Nucleus accumbens (tissue), 56 donors: ENCODE measurements around the gene MS4A15.
"Not testable (repeated sequence)": the region's sequence is repeated elsewhere in the genome, so short reads cannot be mapped to it uniquely, and the experiment has no call there.

ENCODE experiments used
- DNase-seq, 56 donors: peaks; one replicate each; lab custom pipeline; 2025; lab: John Stamatoyannopoulos, UW

The MS4A15 gene

DNA sequence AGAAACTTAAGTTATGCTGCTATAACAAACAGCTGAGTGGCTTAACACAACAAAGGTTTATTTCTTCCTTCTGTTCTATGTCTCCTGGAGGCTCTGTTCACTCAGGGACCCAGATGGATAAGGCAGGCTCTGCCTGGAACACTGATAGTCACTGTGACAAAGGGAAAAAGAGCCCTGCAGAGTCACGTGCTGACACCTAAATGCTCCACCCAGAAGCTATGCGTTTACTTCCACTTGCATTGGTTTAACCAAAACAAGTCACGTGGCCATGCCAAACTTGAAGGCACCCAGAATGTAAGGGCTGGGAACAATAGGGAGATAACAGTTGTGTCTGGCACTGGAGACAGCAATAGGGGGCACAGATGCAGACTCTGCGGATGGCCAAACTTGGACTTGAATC is 3.4 kb upstream of the MS4A15 start:
- DNase-seq: no peak

DNA sequence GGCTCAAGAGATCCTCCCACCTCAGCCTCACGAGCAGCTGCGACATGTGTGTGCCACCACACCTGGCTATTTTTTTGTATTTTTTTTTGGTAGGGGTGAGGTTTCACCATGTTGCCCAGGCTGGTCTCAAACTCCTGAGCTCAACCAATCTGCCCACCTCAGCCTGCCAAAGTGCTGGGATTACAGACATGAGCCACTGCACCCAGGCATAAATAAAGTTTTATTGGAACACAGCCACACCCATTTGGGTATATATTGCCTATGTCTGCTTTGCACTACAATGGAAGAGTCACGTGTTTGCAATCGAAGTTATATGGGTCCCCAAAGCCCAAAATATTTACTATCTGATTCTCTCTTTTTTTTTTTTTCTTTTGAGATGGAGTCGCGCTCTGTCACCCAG is 1.8 kb upstream of the MS4A15 start:
- DNase-seq: no peak

DNA sequence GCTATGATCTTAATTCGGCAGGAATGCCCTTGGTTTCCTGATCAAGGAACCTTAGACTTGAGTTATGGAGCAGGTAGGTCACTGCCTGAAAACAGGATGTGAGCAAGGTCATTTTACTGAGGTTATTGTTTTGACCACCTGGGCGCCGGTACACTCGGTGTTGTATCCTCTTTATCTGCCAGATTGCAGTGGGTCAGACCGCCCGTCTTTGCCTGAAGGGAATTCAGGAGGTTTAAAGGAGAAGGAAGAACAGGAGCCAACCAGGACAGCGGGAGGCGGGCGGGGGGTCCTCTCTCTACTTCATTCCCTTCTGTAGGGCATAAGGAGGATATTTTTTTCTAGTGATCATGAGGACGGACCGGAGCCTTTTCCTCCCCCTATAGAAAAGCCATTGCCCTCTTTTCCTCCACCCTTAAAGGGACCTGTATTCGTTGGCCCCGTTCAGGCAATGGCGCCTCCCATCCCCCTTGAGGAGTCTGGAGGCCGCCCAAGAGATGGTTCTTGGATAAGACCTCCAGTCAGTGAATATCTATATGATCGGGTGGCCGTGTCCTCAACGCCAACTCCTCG is 649 bp downstream of the MS4A15 start:
- no peak for DNase-seq

DNA sequence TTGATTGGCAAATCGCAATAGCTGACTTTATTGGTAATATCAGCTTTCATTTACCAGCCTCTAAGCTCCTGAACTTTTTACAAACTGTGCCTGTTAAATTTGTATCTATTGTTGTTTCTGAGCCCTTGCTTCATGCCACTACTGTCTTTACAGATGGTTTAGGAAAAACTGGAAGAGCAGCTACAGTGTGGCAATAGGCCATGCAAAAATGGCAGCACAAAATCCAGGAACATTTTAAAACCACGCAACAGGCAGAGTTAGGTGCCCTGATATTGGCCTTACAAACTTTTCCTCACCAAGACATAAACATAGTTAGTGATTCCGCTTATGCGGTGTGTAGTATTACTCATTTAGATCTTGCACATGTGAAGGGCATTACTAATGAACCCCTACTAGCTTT is 2.0 kb downstream of the MS4A15 start:
- DNase-seq: not testable (repeated sequence)

DNA sequence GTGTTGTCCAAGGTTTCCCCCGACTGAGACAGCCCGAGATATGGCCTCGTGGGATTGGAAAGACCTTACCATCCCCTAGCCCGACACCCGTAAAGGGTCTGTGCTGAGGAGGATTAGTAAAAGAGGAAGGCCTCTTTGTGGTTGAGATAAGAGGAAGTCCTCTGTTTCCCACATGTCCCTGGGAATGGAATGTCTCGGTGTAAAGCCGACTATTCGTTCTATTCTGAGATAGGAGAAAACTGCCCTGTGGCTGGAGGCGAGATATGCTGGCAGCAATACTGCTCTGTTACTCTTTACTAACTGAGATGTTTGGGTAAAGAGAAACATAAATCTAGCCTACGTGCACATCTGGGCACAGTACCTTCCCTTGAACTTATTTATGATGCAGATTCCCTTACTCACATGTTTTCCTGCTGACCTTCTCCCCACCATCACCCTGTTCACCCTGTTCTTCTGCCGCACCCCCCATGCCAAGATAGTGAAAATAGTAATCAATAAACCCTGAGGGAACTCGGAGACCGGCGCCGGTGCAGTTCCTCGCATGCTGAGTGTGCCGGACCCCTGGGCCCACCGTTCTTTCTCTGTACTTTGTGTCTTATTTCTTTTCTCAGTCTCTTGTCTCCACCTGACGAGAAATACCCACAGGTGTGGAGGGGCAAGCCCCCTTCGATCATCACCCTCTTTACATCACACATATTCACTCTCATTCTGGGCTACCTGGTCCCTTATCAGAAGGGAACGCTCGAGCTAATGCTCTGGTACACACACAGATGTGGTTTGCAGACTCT is 3.0 kb downstream of the MS4A15 start:
- DNase-seq: not testable (repeated sequence)

DNA sequence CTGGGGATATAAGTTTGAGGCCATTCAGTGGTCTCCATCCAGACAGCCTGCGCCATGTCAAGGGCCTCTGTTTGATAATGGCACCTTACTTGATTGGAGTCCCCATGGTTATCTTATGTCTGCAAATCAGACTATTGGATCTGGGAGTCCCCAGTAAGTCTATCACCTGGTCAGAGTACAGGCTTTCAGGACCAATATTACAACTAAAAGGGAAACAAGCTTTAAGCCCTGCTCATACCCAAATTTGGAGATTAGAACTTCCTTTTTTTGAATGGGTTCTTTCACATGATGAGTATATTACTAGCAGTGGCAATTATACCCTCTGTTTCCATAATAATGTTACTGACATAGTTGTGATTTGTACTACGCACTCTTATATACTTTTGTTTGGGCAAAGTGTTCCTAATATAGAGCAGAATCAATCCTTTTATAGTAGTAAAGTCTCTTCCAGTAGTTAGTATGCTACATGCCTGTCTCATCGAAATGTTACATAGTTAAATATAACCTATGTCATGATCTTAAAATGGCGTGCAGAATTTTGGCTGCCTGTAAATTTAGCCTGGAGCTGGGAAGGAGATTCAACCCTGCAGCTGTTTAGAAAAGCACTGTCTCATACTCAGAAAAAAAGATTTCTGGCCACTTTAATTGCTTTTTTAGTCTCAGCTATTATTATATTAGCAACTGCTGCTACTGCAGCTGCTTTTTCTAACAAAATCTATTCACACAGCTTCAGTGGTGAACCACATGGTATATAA is 4.9 kb downstream of the MS4A15 start:
- no peak for DNase-seq

DNA sequence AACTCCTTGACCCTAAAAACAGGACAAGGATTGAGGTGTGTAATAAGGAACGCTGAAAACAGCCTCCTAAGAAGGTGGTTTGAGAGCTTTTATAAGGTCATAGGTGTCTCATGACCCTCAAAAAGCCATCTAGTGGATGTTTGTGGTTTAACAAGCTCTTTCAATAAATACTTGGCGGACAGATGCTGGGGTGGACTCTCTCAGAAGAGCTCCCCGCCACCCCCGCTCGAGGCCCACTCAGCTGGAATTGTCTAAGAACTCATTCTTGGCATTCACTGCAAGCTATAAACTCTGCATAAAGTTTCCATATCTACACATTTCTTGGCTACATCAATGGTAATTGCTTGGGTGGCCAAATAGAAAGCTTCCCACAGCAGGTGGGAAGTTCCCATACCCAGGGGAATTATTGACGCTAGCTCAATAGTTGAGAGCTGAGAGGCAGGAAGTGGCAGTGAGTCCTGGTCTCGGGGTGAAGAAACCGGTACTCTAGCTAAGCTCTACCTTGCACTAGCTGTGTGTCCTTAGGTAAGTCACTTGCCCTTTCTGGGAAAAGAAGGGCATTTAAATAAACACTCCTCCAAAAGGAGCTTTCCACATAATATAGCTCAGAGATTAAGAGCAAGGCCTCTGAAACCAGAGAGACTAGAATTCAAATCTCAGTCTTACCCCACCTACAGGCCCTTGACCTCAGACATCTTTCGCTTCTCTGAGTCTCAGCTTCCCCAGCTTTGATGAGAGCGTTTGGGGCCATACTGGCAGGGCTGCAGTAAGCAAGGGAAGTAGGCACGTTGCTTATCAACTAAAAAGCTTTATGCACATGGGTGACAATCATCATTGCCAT is 6.4 kb downstream of the MS4A15 start:
- no peak for DNase-seq

DNA sequence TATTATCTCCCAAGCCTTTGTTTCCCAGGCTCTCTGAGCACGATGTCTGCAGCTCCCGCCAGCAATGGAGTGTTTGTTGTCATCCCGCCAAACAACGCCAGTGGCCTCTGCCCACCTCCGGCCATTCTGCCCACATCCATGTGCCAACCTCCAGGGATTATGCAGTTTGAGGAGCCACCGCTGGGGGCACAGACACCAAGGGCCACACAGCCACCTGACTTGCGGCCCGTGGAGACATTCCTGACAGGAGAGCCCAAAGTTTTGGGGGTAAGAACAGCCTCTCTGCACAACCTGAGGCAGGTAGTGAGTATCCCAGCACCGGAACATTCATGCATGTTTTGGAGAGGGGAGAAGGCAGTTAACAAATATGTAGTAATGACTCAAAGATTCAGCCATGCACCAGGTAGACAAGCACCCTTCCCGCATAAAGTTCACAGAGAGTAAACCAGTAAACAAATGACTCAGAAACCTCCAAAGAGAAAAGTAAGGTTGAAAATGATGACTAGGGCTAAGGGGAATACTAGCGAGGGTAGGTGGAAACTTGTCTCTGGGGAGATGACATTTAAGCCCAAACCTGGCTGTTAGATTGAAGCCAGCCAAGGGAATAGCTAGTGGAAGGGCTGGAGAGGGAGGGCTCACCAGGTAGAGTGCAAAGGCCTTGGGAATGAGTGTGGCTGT is 7.2 kb downstream of the MS4A15 start:
- no peak for DNase-seq

DNA sequence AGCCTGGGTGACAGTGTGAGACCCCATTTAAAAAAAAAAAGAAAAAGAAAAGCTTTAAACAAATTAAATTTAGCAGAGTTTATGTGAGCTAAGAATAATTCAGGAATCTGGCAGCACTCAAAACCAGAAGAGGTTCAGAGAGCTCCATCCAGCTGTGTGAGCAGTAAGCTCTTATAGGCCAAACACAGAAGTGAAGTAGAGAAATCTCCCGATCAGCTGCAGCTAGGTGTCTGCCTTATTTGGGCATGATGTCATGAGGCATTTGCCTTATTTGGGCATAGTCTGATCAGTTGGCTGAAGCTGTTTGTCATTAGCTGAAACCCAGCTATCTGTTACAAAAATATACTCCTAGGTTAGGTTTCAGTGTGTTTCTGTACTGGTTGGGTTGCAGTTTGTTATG is 8.2 kb downstream of the MS4A15 start:
- DNase-seq: no peak

DNA sequence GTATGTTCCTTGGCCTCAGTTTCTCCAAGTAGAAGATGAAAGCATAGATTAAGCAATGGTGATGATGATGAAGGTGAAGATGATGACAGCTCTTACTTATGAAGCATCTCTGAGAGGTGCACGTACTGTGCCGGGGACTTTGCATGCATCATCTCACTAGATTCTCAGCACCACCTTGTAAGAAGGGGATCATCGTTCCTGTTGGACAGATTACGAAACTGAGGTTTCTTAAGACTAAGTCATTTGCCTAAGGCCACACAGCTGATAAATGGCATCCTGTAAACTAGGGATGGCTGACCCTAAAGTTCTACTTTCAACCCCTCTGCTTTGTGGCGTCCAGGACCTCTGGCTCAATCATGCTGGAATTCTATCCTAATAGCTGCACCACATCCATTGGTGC is 8.7 kb downstream of the MS4A15 start:
- no peak for DNase-seq

DNA sequence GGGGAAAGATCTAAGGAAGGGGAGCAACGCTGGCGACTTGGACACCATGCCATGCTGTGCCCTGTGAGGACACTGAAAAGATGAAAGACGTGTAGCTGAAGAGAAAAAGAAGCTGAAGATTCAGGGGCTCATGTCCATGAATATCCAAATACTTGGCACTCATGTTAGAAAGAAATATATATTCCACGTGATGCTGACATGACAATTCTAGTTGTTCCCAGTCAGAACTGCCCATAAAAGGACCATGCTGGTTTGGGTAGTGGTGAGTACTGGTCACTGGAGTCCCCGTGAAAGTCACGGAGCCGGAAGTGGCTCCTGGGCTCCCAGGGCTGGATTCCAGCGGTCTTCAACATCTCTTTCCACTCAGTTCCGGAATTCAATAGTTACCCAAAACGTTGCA is 9.9 kb downstream of the MS4A15 start:
- no peak for DNase-seq

DNA sequence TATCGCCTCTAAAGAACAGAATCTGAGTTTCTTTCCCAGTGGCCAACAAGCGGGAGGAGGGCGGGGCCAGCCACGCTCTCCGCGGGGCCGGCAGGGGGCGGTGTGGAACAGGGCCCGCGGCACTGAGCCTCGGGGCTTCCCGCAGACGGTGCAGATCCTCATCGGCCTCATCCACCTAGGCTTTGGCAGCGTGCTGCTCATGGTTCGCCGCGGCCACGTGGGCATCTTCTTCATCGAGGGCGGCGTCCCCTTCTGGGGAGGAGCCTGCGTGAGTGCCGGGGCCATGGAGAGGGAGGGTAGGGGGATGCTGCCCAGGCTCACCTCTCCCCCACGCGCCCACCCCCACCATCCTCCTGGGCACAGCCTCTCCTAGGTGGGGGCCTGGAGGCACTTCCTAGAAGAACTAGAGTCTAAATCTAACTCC is 10.7 kb downstream of the MS4A15 start:
- DNase-seq: no peak

DNA sequence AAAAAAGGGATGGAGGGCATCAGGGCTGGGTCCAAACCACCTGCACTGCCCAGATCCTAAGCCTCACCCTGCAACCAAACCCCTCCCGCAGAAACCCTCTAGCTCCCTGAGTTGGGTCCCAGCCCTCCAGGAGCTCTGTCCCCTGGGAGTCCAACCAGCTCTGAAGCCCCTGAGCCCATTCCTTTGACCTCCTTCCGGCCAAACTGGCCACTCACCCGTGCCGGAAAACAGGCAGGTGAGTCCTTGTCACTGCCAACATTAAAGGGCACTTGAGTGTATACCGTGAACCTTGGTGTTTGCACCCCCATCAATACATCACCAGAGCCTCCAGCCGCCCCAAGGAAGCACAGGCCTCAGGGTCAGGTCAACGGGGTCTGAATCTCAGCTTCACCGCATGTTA is 11.5 kb downstream of the MS4A15 start:
- no peak for DNase-seq

DNA sequence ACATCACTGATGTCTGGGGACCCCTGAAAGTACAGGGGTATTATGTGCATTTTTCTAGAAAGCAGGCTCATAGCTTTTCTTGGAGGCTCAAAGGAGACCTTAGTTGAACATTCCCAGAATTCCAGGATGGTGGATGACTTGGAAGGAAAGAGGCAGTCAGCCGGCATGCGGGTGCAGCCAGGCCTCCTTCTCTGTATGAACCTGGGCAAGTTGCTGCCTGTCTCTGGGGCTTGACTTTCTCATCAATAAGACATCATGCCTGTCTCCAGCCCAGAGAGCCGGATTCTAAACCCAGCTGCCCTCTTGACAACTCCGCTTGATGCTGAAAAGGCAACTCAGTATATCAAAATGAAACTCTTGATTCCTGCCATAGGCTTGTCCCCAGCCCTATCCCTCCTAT is 12.6 kb downstream of the MS4A15 start:
- no peak for DNase-seq

DNA sequence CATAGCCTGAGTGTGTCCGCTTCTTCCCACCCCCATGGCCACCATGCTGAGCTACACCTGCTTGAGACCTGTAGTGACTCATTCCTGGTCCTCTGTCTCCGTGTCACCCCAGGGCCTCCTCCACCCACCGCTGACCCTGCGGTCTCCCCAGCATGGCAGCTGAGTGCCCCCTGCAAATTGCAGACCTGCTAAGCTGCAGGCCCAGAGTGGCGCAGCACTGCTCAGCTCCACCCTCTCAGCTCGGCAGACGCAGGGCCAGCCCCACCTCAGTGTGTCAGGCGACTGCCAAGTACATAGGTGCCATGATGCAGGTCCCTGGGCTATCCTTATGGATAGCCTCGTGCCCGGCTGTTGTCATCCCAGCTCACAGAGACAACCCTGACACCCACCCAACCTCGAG is 13.1 kb downstream of the MS4A15 start:
- DNase-seq: no peak

DNA sequence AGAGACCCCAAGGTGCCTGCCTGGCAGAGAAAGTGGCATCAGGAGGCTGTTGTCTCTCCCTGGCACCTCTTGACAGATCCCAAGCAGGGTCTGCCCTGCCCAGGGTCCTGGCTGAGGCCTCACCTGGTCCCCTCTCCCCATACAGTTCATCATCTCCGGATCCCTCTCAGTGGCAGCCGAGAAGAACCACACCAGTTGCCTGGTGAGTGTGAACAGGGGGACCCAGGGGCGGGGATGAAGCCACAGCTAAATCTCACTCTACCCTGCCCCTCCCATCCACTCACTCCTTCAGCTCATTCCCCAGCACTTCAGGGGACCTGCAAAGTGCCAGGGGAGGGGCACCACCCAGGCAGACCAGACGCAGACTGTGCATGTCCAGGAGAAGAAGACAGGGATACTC is 14.5 kb downstream of the MS4A15 start:
- no peak for DNase-seq

DNA sequence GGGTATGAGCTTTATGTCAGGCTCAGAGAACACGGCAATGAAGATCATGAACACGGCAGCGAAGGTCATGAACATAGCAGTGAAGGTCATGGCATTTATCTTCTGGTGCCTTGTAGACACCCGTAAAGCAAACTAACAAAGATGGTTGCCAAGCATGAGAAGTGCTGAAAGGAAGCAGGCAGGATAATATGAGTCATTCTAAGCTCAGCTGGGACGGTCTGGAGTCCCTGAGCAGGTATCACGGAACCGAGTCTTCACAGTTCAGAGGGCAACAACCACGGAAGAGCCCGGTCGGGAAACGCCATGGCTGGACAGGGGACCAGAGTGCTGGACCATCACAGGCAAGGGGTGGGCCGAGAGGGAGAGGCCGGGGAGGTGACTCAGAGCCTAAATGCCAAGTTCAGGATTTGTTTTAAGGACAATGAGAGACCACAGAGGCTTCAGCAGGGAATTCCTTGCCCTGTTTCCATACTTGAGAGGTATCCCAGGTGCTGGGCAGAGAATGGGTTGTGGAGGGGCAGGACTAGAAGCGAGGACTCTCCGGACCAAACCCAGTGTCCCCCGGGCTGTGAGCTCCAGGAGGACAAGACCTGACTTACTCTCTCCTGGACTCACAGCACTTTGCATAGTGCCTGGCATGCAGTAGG is 15.3 kb downstream of the MS4A15 start:
- DNase-seq: no peak

DNA sequence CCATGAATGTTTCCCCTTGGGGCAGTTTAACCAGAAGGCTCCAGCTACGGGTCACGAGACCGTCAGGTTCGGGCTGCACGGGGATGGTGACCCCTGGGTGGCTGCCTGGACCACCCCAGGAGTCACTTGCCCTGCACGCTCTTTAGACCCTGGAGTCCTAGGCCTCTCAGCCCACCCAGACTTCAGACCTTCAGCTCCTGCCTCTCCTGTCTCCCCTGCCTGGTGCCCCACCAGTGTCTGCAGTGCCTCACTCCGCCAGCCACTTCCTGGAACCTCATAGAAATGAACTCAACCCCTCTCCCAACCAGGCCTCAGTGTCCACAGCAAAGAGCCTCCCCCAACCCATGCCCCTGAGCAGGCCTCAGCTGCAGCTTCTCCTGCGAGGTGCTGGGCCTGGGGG is 16.0 kb downstream of the MS4A15 start:
- no peak for DNase-seq

DNA sequence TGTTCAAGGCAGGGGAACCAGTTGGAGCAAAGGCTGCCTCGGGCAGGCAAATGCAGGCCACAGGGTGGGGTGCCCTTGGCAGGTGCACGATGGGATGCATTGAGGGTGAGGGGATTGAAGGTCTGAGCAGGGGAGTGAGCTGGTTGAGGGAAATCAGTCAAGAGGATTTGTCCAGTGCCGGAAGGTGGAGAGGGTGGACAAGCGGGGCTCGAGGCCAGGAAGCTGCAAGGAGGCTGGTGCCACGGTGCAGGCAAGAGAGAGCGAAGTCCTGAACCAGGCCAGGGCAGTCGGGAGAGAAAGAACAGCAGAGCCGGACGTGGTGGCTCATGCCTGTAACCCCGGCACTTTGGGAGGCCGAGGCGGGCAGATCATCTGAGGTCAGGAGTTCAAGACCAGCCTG is 18.1 kb downstream of the MS4A15 start:
- DNase-seq: no peak
